GM18907 (cell line): Measurements from ENCODE around the gene MIDN.
"Not testable (repeated sequence)": the region's sequence is repeated elsewhere in the genome, so short reads cannot be mapped to it uniquely, and the experiment has no call there.

Experiments used
- ATAC-seq: cut with Tn5 transposase; IDR thresholded peaks from one replicate; pipeline ENCODE4 v1.9.1; 2021; ENCODE audit warnings: mild to moderate bottlenecking, moderate library complexity; ENCODE audit not compliant: unreplicated experiment

MIDN gene

DNA sequence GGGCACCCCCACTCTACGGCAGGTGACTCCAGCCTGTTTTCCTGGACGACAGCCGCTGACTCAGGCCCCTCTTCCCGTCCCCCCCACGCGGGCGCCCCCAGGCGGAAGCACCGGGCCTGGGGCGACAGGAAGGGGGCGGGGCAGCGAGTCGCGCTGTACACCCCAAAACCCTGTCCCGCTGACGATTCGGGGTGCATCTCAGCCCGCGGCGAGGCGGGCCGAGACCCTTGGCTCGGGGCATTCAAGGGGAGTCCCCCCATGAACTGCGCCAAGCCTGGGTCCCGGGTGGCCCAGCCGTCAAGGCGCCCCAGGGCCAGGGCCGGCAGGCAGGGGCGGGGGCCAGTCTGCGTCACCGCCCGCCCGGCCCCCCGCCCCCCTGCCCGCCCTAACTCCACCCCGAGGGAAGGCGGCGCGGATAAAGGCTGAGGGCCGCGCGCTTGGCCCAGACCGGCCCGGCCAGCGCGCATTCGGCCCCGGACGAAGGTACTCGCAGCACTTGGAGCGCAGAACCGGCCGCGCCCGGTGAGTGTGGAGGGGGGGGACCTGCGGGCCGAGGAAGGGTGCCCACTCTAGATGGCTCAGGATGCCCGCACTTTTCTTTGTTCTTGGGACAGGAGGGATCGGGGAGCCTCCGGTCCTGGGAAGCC, at the start of gene MIDN:
Gene MIDN (plus strand): TSS at position 445 of the 647 bp plus-strand sequence. CDS start 1,714 bp downstream, outside the sequence.
- ATAC-seq, result peak; percentile 14

- no peak for ATAC-seq
Measured at GRCh38 chr19:1199531-1199930, 48.9 kb upstream of the MIDN start.

- not testable (repeated sequence) for ATAC-seq
Measured at GRCh38 chr19:1200614-1201013, 47.8 kb upstream of the MIDN start.

GRCh38 chr19:1205114-1206099, 43.0 kb upstream of the MIDN start, which contains the start of gene STK11:
STK11 (plus strand) TSS chr19:1205778; CDS start chr19:1206914, 1,136 bp downstream.
- peak; percentile 84 for ATAC-seq

- no peak for ATAC-seq
Measured at GRCh38 chr19:1206150-1206863, 42.1 kb upstream of the MIDN start.

- no peak for ATAC-seq
Measured at GRCh38 chr19:1206864-1207450, 41.4 kb upstream of the MIDN start.

DNA sequence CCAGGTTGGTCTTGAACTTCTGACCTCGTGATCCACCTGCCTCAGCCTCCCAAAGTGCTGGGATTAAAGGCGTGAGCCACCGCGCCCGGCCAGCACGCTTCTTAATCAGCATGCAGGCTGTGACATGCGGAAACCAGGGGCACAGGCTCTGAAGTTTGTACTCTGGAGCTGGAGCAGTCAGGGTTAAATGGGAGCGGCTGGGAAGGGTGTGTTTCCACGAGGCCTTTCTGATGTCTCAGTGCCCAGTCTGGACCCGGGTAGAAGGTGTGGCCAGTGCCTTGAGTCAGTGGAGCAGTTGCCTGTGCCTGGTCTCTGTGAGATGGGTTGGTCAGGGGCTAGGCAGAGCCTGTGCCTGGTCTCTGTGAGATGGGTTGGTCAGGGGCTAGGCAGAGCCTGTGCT, 39.6 kb upstream of the MIDN start:
- ATAC-seq, result not testable (repeated sequence)

DNA sequence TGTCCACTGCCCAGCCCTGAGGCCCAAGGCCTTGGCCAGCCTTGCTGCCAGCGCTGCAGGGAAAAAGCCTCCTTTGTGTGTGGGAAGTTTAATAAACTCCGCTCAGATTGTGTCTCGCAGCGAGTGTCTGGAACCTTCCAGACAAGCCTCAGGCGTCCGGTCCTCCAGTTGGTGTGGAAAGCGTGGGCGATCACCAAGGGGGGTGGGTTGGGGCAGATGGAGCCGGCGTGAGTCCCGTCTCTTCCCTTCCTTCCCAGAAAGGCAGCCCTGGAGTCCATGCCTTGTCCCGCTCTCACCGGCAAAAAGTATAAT, 38.2 kb upstream of the MIDN start:
- no peak for ATAC-seq

DNA sequence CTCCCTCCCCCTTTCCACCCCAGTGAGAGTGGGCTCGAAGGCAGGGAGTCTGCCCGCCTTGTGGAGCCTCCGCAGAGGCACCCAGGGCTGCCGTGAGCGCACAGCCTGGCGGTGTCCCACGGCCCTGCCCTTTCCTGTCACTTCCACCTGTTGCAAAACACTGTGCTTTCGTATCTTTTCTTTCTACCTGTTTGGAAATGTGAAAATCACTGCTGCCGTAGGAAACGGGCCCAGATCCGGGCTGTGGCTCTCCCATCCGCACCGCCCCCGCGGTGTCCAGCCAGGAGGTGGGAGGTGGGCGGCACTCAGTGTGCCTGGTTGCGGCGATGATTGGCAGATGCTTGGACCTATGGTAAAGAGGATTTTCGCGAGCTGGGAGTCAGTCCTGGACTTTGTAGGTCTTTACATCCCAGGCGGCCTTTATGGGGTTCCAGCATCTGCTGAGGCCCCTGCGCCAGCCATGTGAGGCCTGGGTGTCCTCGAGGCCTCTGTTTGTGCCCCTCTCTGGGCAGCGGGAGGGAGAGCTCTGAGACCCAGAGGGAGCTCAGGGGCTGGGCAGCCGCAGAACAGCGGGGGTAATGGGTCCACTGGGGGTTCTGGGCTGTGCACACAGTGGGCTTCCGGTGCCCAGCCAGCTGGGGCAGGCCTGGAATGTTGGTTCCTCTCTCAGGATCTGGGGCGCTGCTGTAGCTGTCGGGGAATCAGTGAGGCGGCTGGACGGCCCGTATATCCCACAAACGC, 36.7 kb upstream of the MIDN start:
- ATAC-seq, result no peak

DNA sequence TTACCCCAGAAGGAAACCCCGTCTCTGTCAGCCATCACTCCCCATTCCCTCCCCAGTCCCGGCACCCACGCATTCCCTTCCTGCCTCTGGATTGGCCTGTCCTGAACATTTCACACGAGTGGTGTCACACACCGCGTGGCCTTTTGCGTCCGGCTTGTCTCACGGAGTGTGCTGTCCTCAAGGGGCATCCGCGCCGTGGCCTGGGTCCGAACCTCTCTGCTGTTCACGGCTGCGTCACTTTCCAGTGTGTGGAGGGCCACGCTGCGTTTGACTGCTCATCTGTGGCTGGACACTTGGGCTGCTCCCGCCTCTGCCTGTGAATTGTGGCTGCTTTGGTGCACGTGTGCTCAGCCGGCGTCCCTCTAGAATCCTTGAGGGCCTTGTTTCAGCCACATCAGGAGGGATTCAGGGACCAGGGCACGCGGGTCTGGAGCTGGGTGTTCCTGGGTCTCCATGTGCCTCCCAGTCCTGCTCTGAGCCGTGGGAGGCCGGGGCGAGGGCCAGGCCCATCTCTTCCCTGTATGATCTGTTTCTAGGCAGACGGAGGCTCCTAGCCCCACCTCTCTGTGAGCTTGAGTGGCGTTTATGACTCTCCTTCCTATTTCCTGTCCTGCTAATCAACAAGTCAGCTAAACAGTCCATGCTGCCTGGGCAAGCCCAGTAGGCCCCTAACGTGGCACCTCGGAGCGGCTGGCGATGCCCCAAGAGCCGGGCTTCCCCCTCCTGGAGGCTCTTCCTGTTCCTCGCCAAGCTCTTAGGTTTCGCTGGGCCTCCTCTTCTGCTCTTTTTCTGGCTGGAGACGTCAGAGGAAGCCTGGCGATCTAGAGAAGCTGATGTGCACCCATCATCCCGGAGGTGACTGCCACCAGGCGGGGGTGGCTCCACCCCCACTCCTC, 34.7 kb upstream of the MIDN start:
- peak; percentile 40 for ATAC-seq

DNA sequence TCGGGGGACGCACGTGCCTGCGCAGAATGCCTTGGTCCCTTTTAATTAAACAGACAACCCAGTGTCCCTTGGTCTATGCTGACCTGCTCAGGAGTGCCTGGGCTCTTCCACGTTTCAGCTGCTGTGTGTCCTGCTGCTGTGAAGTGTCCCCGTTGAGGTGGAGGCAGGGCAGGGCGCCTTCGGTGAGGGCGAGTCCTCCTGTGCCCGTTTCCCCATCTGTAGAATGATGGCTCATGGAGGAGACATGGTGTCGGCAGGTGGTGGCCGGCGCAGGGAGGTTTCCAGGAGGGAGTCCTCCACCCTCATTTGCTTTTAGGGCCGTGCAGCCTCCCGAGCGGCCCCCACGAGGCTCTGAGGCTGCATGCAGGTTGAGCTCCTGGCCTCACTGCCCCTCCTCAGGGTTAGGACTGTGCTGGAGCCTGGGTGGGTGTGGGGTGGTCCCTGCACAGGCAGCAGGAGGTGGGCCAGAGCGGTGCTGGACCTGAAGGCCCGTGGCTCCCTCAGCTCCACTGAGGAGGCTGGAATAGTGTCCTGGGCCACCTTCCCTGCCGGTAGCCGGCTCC, 34.0 kb upstream of the MIDN start:
- no peak for ATAC-seq

GRCh38 chr19:1214862-1215731, 33.3 kb upstream of the MIDN start:
- no peak for ATAC-seq

- no peak for ATAC-seq
Measured at GRCh38 chr19:1216756-1217155, 31.6 kb upstream of the MIDN start.

- ATAC-seq, result no peak
Measured at GRCh38 chr19:1217366-1217765, 31.0 kb upstream of the MIDN start.

GRCh38 chr19:1218751-1219567, 29.4 kb upstream of the MIDN start:
- ATAC-seq, result no peak

DNA sequence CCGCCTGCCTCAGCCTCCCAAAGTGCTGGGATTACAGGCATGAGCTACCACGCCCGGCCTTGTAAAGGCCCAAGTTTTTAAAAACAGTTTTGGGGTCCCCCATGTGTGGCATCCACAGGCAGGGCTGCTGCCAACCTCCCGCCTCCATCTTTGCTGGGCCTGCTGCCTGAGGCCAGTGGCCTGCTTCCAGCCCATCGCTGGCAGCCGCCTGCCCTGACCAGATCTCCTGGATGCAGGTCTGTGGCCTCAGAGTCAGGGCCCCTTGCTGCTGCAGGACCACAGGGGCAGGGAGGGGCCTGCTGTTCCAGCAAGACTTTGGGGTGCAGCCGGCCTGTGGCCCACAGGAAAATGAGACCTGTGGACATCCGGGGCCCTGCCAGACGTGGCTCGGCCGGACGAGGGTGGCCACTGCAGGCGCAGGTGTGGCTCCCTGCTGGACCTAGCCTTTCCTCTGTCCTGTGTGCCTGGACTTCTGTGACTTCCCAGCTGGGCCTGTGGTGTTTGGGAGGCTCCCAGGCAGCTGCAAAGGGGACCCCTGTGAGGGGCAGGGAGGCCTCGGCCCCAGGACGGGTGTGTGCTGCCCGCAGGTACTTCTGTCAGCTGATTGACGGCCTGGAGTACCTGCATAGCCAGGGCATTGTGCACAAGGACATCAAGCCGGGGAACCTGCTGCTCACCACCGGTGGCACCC, 28.5 kb upstream of the MIDN start:
- ATAC-seq, result no peak

DNA sequence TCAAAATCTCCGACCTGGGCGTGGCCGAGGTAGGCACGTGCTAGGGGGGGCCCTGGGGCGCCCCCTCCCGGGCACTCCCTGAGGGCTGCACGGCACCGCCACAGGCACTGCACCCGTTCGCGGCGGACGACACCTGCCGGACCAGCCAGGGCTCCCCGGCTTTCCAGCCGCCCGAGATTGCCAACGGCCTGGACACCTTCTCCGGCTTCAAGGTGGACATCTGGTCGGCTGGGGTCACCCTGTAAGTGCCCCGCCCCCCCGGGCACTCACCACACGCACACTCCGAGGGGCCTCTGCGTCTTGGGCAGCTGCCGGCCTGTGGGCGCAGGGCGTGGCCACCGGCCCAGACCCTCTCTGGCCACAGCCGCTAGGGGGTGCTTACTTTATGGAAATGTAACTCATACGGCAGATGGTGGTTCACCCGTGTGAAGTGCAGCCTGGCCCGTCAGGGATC, 27.9 kb upstream of the MIDN start:
- ATAC-seq, result no peak
